ENCODE data around the gene EHMT1. TPM values are rescaled to one million over a fixed set of nuclear protein-coding genes. Genes with fewer than 3 reads are reported as not detected.

EHMT1 gene
- total and polyA plus RNA-seq, 2 of the 13 experiments (the other 11 are each of a cell fraction or from before 2014, with no cell fraction given), result 23.0 to 27.1 TPM

- no peak for TF ChIP-seq TOE1 (CRISPR knock-in tag; IDR thresholded peaks at IDR 0.05)
- TF ChIP-seq EEA1 (CRISPR knock-in tag; IDR thresholded peaks at IDR 0.05; ENCODE audit: borderline replicate concordance), result 0 out of 2 replicates have a peak, but pooled peaks have one; percentile 43
- no peak for TF ChIP-seq ZNF136 (CRISPR knock-in tag; IDR thresholded peaks at IDR 0.05; ENCODE audit: low read depth)
- TF ChIP-seq MYC (CRISPR knock-in tag; IDR thresholded peaks at IDR 0.05; ENCODE audit: borderline replicate concordance), result no peak
- no peak for TF ChIP-seq SRSF4 (IDR thresholded peaks at IDR 0.05; ENCODE audit: low read depth, low read length, poor library complexity, severe bottlenecking)
- no peak for TF ChIP-seq CEBPB (IDR thresholded peaks at IDR 0.05; ENCODE audit: borderline replicate concordance, low read depth, low read length)
- TF ChIP-seq, protein P1, sequence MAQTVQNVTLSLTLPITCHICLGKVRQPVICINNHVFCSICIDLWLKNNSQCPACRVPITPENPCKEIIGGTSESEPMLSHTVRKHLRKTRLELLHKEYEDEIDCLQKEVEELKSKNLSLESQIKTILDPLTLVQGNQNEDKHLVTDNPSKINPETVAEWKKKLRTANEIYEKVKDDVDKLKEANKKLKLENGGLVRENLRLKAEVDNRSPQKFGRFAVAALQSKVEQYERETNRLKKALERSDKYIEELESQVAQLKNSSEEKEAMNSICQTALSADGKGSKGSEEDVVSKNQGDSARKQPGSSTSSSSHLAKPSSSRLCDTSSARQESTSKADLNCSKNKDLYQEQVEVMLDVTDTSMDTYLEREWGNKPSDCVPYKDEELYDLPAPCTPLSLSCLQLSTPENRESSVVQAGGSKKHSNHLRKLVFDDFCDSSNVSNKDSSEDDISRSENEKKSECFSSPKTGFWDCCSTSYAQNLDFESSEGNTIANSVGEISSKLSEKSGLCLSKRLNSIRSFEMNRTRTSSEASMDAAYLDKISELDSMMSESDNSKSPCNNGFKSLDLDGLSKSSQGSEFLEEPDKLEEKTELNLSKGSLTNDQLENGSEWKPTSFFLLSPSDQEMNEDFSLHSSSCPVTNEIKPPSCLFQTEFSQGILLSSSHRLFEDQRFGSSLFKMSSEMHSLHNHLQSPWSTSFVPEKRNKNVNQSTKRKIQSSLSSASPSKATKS (CRISPR knock-in tag; IDR thresholded peaks at IDR 0.05), result no peak; the same call in 1 of the 2 replicates
- no peak for TF ChIP-seq PBX2 (CRISPR knock-in tag; IDR thresholded peaks at IDR 0.05)
- TF ChIP-seq HDAC6 (IDR thresholded peaks at IDR 0.05; ENCODE audit: low read depth, low read length), result no peak
- no peak for TF ChIP-seq HOXD1 (CRISPR knock-in tag; IDR thresholded peaks at IDR 0.05)
- peak; percentile 88 for TF ChIP-seq ZNF225 (CRISPR knock-in tag; IDR thresholded peaks at IDR 0.05)
- TF ChIP-seq ZNF704 (CRISPR knock-in tag; IDR thresholded peaks at IDR 0.05; ENCODE audit: borderline replicate concordance), result 0 out of 2 replicates have a peak, but pooled peaks have one; percentile 70
- peak; percentile 72 for TF ChIP-seq RBFOX2 (IDR thresholded peaks at IDR 0.05; ENCODE audit: low read depth, low read length)
- TF ChIP-seq ATF7 (IDR thresholded peaks at IDR 0.05), result no peak
- TF ChIP-seq ATF7 (CRISPR knock-in tag; IDR thresholded peaks at IDR 0.05), result no peak
- TF ChIP-seq FOXM1 (CRISPR knock-in tag; IDR thresholded peaks at IDR 0.05), result no peak
- TF ChIP-seq, protein P2, sequence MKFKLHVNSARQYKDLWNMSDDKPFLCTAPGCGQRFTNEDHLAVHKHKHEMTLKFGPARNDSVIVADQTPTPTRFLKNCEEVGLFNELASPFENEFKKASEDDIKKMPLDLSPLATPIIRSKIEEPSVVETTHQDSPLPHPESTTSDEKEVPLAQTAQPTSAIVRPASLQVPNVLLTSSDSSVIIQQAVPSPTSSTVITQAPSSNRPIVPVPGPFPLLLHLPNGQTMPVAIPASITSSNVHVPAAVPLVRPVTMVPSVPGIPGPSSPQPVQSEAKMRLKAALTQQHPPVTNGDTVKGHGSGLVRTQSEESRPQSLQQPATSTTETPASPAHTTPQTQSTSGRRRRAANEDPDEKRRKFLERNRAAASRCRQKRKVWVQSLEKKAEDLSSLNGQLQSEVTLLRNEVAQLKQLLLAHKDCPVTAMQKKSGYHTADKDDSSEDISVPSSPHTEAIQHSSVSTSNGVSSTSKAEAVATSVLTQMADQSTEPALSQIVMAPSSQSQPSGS (CRISPR knock-in tag; IDR thresholded peaks at IDR 0.05), result no peak
- TF ChIP-seq ZNF230 (CRISPR knock-in tag; IDR thresholded peaks at IDR 0.05), result no peak
- TF ChIP-seq NR0B2 (CRISPR knock-in tag; IDR thresholded peaks at IDR 0.05), result no peak
- no peak for TF ChIP-seq SP140L (CRISPR knock-in tag; IDR thresholded peaks at IDR 0.05; ENCODE audit: borderline replicate concordance)
- TF ChIP-seq SKI (IDR thresholded peaks at IDR 0.05; ENCODE audit: partially characterized antibody), result no peak
- no peak for TF ChIP-seq FOXC1 (CRISPR knock-in tag; IDR thresholded peaks at IDR 0.05; ENCODE audit: borderline replicate concordance)
- TF ChIP-seq ZNF660 (CRISPR knock-in tag; IDR thresholded peaks at IDR 0.05; ENCODE audit: borderline replicate concordance, low read depth), result no peak
Observed at GRCh38 chr9:137618105-137619067, at the start of gene EHMT1 (continued).

Data from HepG2 (cell line).